ENCODE measurements around the gene HSPA9.

Gene HSPA9

DNA sequence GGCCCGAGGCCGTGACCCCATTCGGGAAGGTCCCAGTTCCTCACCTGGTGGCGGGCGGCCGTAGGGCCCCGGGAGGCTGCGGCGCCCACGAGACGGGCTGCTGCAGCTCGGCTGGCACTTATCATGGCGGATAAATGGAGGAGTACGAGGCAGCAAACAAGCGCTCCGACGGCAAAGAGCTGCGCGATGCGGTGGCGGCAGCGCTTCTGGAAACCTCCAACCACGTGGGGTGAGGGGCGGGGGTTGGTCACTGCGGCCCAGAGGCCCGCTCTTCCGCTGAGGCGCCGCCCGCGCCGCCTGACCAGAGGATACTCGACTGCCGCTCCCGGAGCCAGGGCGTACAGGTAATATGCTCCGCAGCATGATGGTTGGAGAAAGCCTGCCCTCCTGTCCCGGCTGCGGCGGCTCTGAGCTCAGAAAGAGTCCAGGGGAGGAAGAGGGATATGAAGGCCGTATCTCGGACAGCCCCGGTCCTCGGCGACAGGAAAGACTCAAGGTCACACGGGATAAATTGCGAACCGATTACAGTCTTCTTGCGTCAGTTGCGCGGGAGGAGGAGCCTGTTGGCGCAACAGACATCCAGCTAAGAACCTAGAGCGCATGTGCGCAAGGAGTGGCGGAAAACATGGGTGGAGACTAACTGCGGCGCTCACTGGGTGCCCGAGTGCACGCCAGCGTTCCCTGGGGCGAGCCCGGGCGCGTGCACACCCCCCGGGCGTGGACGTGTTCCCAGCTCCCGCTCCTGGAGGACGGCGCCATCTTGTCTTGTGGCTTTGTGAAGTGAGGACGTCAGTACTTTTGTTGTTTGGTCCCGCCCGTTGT, at the start of gene HSPA9:
Gene HSPA9 (minus strand): TSS at position 208 of the 822 bp plus-strand sequence. CDS start 83 bp downstream, at position 125.
- DNase-seq (ENCODE audit: low read depth in 2 of 2), result peak; percentile 100

GRCh38 chr5:138623053-138623452, 47.9 kb upstream of the HSPA9 start:
- no peak for DNase-seq (ENCODE audit: low read depth in 2 of 2)

- DNase-seq (ENCODE audit: low read depth in 2 of 2), result no peak
Measured at GRCh38 chr5:138622051-138622450, 46.9 kb upstream of the HSPA9 start.

- DNase-seq (ENCODE audit: low read depth in 2 of 2), result no peak
Measured at GRCh38 chr5:138620663-138621224, 45.5 kb upstream of the HSPA9 start.

DNA sequence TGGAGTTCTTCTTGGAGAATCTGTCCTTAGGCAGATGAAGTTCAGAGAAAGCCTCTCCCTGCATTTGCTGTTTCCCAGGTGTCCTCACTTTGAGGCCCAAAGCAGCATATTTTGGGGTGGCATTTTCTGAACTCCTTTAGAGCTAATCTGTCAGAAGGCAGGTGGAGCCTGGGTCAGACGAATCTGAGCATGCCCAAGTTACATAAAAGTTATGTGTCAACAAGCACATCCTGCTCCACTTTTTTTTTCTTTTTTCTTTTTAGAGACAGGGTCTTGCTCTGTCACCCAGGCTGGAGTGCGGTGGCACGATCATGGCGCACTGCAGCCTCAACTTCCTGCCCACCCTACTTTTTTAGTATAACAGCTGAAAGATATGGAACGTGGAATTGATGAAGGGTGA, 41.3 kb upstream of the HSPA9 start:
- no peak for DNase-seq (ENCODE audit: low read depth in 2 of 2)

- no peak for DNase-seq (ENCODE audit: low read depth in 2 of 2)
Measured at GRCh38 chr5:138615461-138615860, 40.3 kb upstream of the HSPA9 start.

DNA sequence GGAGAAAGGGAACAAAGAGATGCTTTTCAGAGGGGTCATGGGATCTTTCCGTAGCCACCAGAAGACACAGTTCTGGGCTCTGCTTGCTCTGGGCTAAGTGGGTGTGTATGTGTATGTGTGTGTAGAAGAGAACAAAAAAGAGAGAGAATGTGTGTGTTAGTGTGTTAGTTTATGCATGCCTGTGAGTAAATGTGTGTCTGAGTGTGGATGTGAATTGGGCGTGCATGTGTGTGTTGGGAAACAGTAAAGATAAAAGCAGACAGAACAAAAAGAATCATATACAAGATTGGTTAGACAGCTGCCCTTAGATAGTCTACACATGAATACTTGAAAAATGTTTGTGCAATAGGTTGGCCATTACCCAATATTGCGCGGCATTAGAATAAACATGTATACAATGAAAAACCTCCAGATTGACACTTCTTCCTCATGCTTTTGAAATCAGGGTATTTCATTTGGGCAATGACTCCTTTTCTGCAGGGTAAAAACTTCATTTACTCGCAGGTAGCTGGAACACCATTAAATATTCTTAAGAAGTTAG, 36.5 kb upstream of the HSPA9 start:
- DNase-seq (ENCODE audit: low read depth in 2 of 2), result no peak

DNA sequence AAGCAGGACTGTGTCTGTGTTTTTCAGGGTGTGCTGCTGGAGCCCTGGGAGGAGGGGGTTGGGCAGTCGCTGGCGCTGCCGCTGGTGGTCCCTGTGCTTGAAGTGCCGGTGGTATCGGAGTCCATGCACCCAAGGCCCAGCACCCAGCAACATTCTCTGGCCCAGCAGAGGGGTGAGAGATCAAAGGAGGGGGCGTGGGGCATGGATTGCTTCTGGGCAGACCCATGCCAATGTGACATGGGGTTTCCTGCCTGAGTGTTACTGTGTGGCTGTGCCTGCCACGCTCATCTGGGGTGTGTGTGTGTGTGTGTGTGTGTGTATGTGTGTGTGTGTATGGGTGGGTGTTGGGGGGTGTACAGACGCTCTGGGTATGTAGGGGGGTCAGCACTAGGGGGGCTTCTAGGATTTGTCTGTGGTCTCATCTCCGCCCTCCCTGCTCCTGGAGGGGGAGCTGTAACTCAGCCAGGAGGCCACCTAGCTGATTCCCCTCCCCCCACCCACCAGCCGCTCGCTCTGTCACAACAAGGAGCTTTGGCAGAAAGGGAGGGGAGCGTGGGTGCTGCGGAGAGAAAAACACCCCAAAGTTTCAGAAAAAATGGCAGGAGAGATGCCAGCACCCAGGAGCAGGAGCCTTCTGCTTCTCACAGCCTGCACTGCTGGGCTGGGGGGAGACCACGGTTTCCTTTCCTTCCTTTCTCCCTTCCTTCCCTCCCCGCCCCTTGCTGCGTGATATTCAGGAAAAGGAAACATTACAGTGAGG, 35.9 kb upstream of the HSPA9 start:
- no peak for DNase-seq (ENCODE audit: low read depth in 2 of 2)

DNA sequence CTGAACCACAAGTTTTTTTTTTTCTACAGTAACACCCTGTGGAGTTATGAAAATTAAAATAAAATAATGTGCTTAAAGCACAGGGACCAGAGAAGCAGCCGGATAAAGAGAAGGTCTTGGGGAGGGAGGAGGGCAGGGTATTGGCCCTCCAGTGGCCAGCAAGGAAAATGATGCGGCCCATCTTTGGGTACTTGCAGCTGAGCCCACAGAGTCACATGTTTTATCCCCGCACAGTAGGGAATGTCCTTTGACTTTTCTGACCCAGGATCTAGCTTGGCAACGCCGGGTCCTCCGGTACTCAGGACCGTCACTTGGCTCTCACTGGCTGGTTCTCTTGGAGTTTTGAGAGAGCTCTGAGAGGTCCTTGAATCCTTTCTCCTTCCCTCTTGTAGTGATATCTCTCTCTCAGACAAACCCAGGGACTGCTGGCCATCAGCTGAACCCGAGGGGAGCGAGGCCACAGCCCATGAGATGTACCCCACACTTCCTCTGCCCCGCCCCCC, 35.3 kb upstream of the HSPA9 start:
- DNase-seq (ENCODE audit: low read depth in 2 of 2), result no peak

DNA sequence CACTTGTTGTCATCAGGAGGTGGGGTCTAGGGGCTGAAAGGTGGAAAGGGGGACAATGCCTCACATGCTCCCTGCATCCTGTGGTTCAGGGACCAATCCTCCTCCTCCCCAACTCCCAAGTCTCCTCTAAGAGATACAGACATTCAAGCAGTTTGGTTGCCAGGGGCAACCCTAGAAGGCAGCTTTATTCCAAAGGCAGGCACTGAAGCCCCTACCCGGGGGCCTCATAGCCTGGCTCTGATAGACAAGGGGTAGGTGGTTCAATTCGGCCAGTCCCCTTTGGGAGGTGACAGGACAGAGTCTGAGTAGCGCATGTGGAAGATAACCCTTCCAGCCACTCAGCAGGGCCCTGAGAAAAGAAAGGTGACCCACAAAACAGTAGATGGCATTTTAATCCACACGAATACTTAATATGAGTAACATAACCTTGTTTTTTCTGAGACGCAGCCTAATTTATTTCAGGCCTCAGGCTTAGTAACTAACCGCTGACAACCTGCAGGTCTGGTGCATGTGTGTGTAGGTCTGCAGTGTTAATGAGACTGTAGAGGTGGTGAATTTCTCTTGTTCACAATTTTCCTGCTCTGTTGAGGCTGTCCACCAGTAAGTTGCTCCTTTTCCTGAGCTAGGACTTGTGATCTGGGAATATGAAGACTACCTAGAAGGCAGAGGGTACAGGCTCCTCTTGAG, 31.3 kb upstream of the HSPA9 start:
- DNase-seq (ENCODE audit: low read depth in 2 of 2), result no peak

DNA sequence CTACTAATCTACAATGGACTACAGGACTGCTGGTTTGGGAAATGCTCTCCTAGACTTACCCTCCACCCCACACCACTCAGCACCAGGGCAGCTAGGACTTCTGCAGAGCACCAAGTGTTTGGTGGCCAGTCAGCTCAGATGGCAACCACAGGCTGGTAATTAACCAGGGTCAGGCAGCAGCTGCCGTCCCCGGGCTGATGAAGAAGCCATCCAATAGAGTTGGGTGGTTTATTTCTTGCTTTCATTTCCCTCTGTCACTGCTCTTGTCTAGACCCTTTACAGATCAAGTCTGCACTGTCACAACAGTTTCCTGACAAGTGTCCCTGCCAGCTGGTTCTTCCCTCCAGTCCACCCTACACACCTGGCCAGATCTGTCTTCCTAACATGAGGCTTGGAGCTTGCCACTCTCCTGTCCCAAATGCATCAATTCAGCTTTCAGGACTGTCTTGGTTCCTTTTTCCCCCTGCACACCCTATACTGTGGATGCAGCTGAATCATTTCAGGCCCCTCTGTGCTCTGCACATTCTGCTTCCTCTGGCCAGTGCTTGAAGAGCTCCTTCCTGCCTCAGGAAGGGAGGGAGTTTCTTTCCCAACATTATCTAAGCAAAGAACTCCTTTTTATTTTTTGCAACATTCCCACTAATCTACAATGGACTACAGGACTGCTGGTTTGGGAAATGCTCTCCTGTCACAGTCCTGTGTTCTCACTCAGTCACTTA, 30.2 kb upstream of the HSPA9 start:
- no peak for DNase-seq (ENCODE audit: low read depth in 2 of 2)

GRCh38 chr5:138604176-138604785, 29.1 kb upstream of the HSPA9 start:
- no peak for DNase-seq (ENCODE audit: low read depth in 2 of 2)

GRCh38 chr5:138603249-138603920, 28.2 kb upstream of the HSPA9 start:
- no peak for DNase-seq (ENCODE audit: low read depth in 2 of 2)

DNA sequence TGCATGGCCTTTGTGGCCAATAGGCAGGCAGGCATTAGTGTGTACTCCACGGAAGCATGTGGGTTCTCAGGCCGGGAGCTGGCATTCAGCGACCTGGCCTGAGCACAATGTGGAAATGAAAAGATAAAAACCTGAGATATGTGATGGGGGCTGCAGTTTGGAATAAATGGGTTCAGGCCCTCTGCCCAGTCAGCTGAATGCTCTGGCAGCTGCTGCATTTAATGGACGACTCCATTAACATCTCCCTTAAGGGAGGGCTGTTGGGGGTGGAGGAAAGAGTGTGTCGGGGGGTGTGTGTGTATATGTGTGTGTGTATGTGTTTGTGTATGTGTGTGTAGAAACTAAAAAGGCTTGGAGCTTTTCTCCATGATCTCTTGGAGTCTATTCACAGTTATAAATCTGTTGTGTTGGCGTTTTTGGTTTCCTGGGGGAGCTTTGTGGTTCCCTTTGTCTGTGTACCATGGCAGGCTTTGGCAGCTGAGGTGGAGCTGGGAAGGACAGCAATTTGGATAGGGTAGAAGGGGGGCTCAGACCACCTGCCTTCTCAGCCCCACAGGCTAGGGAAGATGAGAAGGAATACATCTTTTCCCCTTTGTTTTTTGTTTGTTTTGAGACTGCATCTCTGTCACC, 27.3 kb upstream of the HSPA9 start:
- no peak for DNase-seq (ENCODE audit: low read depth in 2 of 2)

DNA sequence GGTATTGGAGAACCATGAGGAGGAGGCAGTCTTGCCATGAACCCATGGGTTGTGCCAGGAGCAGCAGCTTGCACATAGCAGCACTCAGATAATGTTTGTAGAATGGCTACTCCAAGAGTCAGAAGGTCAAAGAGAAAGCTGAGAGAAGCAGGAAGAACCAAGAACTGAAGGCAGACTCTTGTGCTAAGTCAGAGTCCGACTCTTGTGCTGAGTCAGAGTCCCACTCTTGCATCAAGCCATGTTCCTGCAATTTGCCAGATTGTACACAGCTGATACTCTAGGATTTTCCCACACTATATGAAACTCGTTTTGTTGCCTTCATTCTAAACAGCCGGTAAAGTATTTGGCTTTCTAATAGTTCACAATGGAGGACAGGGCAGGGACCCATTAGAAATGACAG, 26.2 kb upstream of the HSPA9 start:
- DNase-seq (ENCODE audit: low read depth in 2 of 2), result no peak

DNA sequence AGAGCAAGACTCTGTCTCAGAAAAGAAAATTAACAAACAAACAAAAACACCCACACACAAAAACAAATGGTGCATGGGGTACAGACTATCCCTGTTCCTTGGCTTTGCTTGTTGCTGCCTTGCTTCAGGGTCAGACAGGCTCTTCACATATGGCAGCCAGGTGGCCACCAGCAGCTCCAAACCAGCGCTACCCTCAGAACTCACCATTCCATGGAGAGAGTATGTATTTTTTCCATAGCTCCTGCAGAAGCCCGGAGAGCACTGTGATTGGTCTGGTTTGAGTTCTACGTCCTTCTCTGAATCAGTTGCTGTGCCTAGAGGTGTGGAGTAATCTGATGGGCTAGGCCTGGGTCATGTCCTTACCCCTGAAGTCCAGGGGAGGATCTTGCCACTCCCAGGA, 25.2 kb upstream of the HSPA9 start:
- DNase-seq (ENCODE audit: low read depth in 2 of 2), result no peak

- no peak for DNase-seq (ENCODE audit: low read depth in 2 of 2)
Measured at GRCh38 chr5:138597661-138598400, 22.6 kb upstream of the HSPA9 start.

DNA sequence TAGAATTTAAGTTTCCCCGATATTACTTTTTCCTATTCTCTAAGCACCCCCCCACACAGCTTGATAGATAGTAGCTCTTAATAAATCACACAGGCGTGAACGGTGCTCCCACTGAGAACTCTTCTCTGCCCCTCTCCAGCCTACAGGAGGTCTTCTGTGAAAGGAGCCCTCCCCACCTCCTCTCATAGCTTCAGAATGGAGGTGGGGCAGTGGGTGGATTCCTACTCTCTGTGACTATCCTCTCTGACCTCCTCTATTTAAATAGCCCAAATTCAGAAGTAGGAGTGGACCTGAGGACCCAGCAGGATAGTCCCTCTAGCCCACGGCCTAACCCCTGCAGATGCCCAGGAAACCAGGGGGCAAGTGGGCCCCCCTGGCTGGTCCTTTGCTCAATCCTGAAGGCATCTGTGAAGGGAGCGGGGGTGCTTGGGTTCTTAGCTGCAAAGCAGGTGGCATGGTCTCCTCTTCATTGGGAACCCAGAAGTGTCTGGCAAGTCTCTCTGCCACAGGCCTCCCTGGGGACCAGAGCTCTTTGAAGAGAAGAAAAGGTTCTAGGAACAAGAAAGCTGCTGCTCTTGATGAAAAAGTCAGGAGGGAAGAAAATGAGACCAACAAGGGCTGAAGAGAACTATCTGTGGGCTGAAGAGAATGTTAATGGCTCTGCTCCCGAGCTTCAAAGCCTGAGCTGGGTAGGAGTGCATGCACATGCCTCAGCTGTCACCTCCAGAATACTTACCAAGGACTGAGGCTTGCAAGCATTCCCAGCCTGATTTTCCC, 21.1 kb upstream of the HSPA9 start:
- no peak for DNase-seq (ENCODE audit: low read depth in 2 of 2)
